ENCODE data around the gene SPNS2. TPM values are rescaled to one million over a fixed set of nuclear protein-coding genes. Genes with fewer than 3 reads are reported as not detected.

The SPNS2 gene
- polyA plus RNA-seq, 1 donor from 2014 or later = 39.7 TPM

DNA sequence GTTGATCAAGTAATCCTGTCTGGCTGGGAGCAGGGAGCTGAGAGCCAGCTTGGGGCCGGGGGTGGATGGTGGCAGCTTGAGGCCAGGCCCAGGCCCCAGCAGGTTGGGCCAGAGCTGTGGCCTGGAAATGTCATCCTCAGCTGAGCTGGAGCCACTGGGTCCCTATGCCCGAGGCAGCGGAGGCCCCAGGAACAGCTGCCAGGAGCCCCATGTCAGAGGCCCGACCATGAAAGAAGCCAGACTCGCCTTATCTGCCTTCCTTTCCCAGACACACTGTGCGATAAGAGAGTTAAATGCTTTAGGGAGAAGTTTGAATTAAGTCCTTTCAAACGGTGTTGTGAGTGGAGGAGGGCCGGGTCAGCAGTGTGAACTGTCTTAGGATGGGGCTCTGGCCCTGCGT is 89.1 kb downstream of the SPNS2 start:
- TF ChIP-seq, protein P1, sequence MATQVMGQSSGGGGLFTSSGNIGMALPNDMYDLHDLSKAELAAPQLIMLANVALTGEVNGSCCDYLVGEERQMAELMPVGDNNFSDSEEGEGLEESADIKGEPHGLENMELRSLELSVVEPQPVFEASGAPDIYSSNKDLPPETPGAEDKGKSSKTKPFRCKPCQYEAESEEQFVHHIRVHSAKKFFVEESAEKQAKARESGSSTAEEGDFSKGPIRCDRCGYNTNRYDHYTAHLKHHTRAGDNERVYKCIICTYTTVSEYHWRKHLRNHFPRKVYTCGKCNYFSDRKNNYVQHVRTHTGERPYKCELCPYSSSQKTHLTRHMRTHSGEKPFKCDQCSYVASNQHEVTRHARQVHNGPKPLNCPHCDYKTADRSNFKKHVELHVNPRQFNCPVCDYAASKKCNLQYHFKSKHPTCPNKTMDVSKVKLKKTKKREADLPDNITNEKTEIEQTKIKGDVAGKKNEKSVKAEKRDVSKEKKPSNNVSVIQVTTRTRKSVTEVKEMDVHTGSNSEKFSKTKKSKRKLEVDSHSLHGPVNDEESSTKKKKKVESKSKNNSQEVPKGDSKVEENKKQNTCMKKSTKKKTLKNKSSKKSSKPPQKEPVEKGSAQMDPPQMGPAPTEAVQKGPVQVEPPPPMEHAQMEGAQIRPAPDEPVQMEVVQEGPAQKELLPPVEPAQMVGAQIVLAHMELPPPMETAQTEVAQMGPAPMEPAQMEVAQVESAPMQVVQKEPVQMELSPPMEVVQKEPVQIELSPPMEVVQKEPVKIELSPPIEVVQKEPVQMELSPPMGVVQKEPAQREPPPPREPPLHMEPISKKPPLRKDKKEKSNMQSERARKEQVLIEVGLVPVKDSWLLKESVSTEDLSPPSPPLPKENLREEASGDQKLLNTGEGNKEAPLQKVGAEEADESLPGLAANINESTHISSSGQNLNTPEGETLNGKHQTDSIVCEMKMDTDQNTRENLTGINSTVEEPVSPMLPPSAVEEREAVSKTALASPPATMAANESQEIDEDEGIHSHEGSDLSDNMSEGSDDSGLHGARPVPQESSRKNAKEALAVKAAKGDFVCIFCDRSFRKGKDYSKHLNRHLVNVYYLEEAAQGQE (IDR thresholded peaks at IDR 0.05; ENCODE audit: borderline replicate concordance) = no peak
- no peak for TF ChIP-seq EP300 (conservative IDR thresholded peaks at IDR 0.05; ENCODE audit: poor library complexity, severe bottlenecking)
- no peak for TF ChIP-seq RAD21 (conservative IDR thresholded peaks at IDR 0.05)
- TF ChIP-seq POLR2AphosphoS5 (IDR thresholded peaks at IDR 0.05) = no peak
- Histone ChIP-seq H3K9ac (ENCODE audit: low read length) (no peak overlapping the region), H3F3A (ENCODE audit: insufficient read depth, low read length, poor library complexity, severe bottlenecking) (no peaks in the 10 kb centered on the region), H3K9me2 (ENCODE audit: insufficient read depth, low read length) (no peaks in the 10 kb centered on the region), H3K4me2 (ENCODE audit: low read length) (no peak overlapping the region), H3K4me3 (ENCODE audit: low read length) (no peak overlapping the region), H3K27ac (ENCODE audit: low read length) (no peak overlapping the region), H4K20me1 (ENCODE audit: insufficient read depth) (no peaks in the 10 kb centered on the region), H3K9me3 (ENCODE audit: low read length) (no peaks in the 10 kb centered on the region), H3K36me3 (ENCODE audit: insufficient read depth, low read length) (no peaks in the 10 kb centered on the region), H3K27me3 (ENCODE audit: insufficient read depth, low read depth, low read length) (peaks cover 29% of the 10 kb centered on the region), H2AFZ (ENCODE audit: low read depth, low read length) (no peak overlapping the region), H3K79me2 (replicated peaks; ENCODE audit: insufficient read depth, low read length) (no peaks in the 10 kb centered on the region)

DNA sequence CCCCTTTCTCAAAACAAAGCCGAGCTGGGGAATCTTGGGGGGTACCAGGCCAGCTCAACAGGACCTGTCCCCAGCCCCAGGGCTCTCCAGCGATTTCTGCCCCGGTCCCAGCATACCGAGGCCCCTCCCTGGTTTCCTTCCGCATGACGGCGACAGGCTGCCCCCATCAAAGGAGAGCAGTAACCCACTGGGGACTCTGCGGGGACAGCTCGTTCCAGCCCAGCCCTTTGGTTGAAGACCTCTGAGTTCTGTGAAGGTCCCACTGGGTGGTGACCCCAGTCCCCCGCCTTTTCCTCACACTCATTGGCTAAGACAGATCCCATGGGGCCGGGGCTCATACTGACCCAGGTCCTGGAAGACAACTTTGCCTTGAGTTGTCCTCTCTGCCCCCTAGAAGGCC is 89.7 kb downstream of the SPNS2 start:
- Histone ChIP-seq H3K79me2 (replicated peaks; ENCODE audit: insufficient read depth, low read length) (no peaks in the 10 kb centered on the region), H4K20me1 (ENCODE audit: insufficient read depth) (no peaks in the 10 kb centered on the region), H3K9me3 (ENCODE audit: low read length) (no peaks in the 10 kb centered on the region), H3K9ac (ENCODE audit: low read length) (no peak overlapping the region), H2AFZ (ENCODE audit: low read depth, low read length) (no peak overlapping the region), H3K4me2 (ENCODE audit: low read length) (no peak overlapping the region), H3K27ac (ENCODE audit: low read length) (no peak overlapping the region), H3K36me3 (ENCODE audit: insufficient read depth, low read length) (no peaks in the 10 kb centered on the region), H3K9me2 (ENCODE audit: insufficient read depth, low read length) (no peaks in the 10 kb centered on the region), H3K4me3 (ENCODE audit: low read length) (no peak overlapping the region), H3K27me3 (ENCODE audit: insufficient read depth, low read depth, low read length) (peaks cover 25% of the 10 kb centered on the region), H3F3A (ENCODE audit: insufficient read depth, low read length, poor library complexity, severe bottlenecking) (no peaks in the 10 kb centered on the region)
- TF ChIP-seq EZH2 (IDR thresholded peaks at IDR 0.05; ENCODE audit: borderline replicate concordance, insufficient read depth, low read length, poor library complexity, severe bottlenecking) (no peak), RAD21 (conservative IDR thresholded peaks at IDR 0.05) (no peak), MXI1 (conservative IDR thresholded peaks at IDR 0.05; ENCODE audit: poor library complexity, severe bottlenecking) (no peak), POLR2AphosphoS5 (IDR thresholded peaks at IDR 0.05) (no peak), TAF1 (IDR thresholded peaks at IDR 0.05; ENCODE audit: low read depth) (no peak), EP300 (conservative IDR thresholded peaks at IDR 0.05; ENCODE audit: poor library complexity, severe bottlenecking) (no peak), SMC3 (conservative IDR thresholded peaks at IDR 0.05; ENCODE audit: poor library complexity) (no peak)
- TF ChIP-seq, protein P1 (IDR thresholded peaks at IDR 0.05; ENCODE audit: borderline replicate concordance) = no peak
- TF ChIP-seq, protein P2, sequence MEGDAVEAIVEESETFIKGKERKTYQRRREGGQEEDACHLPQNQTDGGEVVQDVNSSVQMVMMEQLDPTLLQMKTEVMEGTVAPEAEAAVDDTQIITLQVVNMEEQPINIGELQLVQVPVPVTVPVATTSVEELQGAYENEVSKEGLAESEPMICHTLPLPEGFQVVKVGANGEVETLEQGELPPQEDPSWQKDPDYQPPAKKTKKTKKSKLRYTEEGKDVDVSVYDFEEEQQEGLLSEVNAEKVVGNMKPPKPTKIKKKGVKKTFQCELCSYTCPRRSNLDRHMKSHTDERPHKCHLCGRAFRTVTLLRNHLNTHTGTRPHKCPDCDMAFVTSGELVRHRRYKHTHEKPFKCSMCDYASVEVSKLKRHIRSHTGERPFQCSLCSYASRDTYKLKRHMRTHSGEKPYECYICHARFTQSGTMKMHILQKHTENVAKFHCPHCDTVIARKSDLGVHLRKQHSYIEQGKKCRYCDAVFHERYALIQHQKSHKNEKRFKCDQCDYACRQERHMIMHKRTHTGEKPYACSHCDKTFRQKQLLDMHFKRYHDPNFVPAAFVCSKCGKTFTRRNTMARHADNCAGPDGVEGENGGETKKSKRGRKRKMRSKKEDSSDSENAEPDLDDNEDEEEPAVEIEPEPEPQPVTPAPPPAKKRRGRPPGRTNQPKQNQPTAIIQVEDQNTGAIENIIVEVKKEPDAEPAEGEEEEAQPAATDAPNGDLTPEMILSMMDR (IDR thresholded peaks at IDR 0.05; ENCODE audit: poor library complexity, severe bottlenecking) = no peak

Other genes starting within 250 kb of the SPNS2 start
- 25.6 and 29.5 TPM in 2 replicates for gene ANKFY1, start 234.9 kb upstream of the SPNS2 start, polyA plus RNA-seq
- 65.8 and 67.4 TPM in 2 replicates for gene UBE2G1, start 132.2 kb upstream of the SPNS2 start, polyA plus RNA-seq
- not detected in 2 replicates for gene SPNS3, start 64.9 kb upstream of the SPNS2 start, polyA plus RNA-seq
- 15.6 and 21.0 TPM in 2 replicates for gene MYBBP1A, start 56.5 kb downstream of the SPNS2 start, polyA plus RNA-seq
- gene GGT6, start 61.7 kb downstream of the SPNS2 start, polyA plus RNA-seq = not detected in 2 replicates
- gene SMTNL2, start 85.6 kb downstream of the SPNS2 start, polyA plus RNA-seq = 0.54 and 0.81 TPM in 2 replicates
- 0.12 and 0.16 TPM in 2 replicates for gene ALOX15, start 142.8 kb downstream of the SPNS2 start, polyA plus RNA-seq
- 15.9 and 24.7 TPM in 2 replicates for gene PELP1, start 205.3 kb downstream of the SPNS2 start, polyA plus RNA-seq
- 28.3 and 34.1 TPM in 2 replicates for gene ARRB2, start 211.8 kb downstream of the SPNS2 start, polyA plus RNA-seq
- gene MED11, start 232.5 kb downstream of the SPNS2 start, polyA plus RNA-seq = 17.2 and 20.5 TPM in 2 replicates
- gene ZMYND15, start 241.0 kb downstream of the SPNS2 start, polyA plus RNA-seq = not detected in 2 replicates
- not detected in 2 replicates for gene CXCL16, start 241.0 kb downstream of the SPNS2 start, polyA plus RNA-seq